ENCODE results near the gene MXI1. TPM values are rescaled to one million over a fixed set of nuclear protein-coding genes. Genes with fewer than 3 reads are reported as not detected.

The MXI1 gene
- total and polyA plus RNA-seq, 2 of the 4 experiments (the other 2 are of a cell fraction) = 7.2 to 11.8 TPM

DNA sequence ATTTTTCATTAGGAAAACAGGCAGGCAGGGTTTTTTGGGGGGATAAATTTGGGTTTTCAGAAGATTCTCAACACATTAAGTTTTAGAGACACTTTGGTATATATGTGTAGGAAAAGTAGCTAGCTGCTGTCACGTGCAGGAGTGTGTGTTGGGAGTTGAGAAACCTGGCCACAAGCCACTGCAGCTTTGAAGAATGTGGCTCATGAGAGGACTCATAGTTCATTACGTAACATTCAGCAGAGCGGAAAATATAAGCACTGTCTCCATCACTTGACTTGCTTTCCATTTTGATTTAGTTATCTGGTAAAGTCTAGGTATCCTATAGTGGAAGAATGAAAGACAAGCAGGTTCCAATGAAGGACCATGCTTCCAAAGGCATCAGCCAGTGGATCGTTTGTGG is 66.1 kb downstream of the MXI1 start:
- no peak overlapping the region for H3K23ac ChIP-seq (ENCODE audit: low read depth, low read length)
- H3K4me1 ChIP-seq (ENCODE audit: control insufficient read depth, insufficient read depth, low read length) = no peaks in the 10 kb centered on the region; the same call in 1 of the 2 replicates
- H3K18ac ChIP-seq (ENCODE audit: low read depth, low read length) = no peak overlapping the region
- H4K5ac ChIP-seq (ENCODE audit: low read depth, low read length) = no peak overlapping the region
- H3K14ac ChIP-seq (replicated peaks; ENCODE audit: low read depth, low read length) = no peak overlapping the region
- H2AK9ac ChIP-seq (replicated peaks; ENCODE audit: low read depth, low read length, poor library complexity) = no peak overlapping the region
- ChIA-PET CTCF (interaction anchor here (0.6 to 1.1 kb wide), 3 partner anchors 12 to 135 kb away, joined by 3 to 4 read pairs (median 3); no protein-coding TSS in a partner anchor), POLR2A (ENCODE audit: unreplicated experiment) (no interaction called here)
- no peak overlapping the region for H2AFZ ChIP-seq (replicated peaks; ENCODE audit: low read length, poor library complexity)
- no peak overlapping the region for H3K4ac ChIP-seq (ENCODE audit: low read depth, low read length)
- in situ Hi-C loops (cut with MboI; ENCODE audit: low sequenced_read_pairs) (loop anchor here (5.0 kb wide), 1 partner anchor 391 kb away; no protein-coding TSS in a partner anchor), dilution Hi-C loops (cut with HindIII; ENCODE audit: low sequenced_read_pairs, unreplicated experiment) (no loop called here), intact Hi-C loops (cut with micrococcal nuclease) (no loop called here)
- no peaks in the 10 kb centered on the region for H4K20me1 ChIP-seq (ENCODE audit: insufficient read depth, low read length)
- no peak overlapping the region for H4K8ac ChIP-seq (ENCODE audit: low read depth in 2 of 2, low read length in 2 of 2)
- no peak overlapping the region for H2BK120ac ChIP-seq (ENCODE audit: low read depth, low read length)
- no peak overlapping the region for H3K56ac ChIP-seq (ENCODE audit: extremely low read depth, insufficient read depth, low read length)
- no peak overlapping the region for H2AK5ac ChIP-seq (ENCODE audit: low read depth, low read length)
- H2BK15ac ChIP-seq (ENCODE audit: low read depth, low read length) = no peak overlapping the region
- H3K4me2 ChIP-seq (ENCODE audit: low read depth, low read length) = no peak overlapping the region
- H3K27ac ChIP-seq (ENCODE audit: insufficient read depth, low read length) = no peak overlapping the region
- ATAC-seq (ENCODE audit: low read depth) = peak; percentile 72
- no peaks in the 10 kb centered on the region for H3K9me3 ChIP-seq (ENCODE audit: control insufficient read depth, insufficient read depth, low read length)
- no peak overlapping the region for H2BK5ac ChIP-seq (ENCODE audit: low read depth, low read length, poor library complexity, severe bottlenecking)
- no peak overlapping the region for H2BK20ac ChIP-seq (ENCODE audit: low read depth, low read length)
- no peaks in the 10 kb centered on the region for H3K36me3 ChIP-seq (ENCODE audit: control insufficient read depth, insufficient read depth, low read length)
- no peaks in the 10 kb centered on the region for H3K9me1 ChIP-seq (ENCODE audit: insufficient read depth, low read length)
- peak; percentile 90 for DNase-seq
- H3K9ac ChIP-seq (ENCODE audit: low read depth, low read length) = no peak overlapping the region
- WGBS, 2 experiments (ENCODE audit: extremely low coverage in 2 of 2, insufficient read length in 1 of 2) = no CpG with 5 or more reads among the region's 4 CpGs
- H3K27me3 ChIP-seq (ENCODE audit: control insufficient read depth, insufficient read depth, low read length) = no peaks in the 10 kb centered on the region
- TF ChIP-seq, protein P1, sequence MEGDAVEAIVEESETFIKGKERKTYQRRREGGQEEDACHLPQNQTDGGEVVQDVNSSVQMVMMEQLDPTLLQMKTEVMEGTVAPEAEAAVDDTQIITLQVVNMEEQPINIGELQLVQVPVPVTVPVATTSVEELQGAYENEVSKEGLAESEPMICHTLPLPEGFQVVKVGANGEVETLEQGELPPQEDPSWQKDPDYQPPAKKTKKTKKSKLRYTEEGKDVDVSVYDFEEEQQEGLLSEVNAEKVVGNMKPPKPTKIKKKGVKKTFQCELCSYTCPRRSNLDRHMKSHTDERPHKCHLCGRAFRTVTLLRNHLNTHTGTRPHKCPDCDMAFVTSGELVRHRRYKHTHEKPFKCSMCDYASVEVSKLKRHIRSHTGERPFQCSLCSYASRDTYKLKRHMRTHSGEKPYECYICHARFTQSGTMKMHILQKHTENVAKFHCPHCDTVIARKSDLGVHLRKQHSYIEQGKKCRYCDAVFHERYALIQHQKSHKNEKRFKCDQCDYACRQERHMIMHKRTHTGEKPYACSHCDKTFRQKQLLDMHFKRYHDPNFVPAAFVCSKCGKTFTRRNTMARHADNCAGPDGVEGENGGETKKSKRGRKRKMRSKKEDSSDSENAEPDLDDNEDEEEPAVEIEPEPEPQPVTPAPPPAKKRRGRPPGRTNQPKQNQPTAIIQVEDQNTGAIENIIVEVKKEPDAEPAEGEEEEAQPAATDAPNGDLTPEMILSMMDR (conservative IDR thresholded peaks at IDR 0.05; ENCODE audit: low read depth, low read length) = no peak
- TF ChIP-seq BHLHE40 (IDR thresholded peaks at IDR 0.05; ENCODE audit: low read depth, low read length) (peak; percentile 96), RAD21 (IDR thresholded peaks at IDR 0.05; ENCODE audit: low read length) (no peak), RFX5 (IDR thresholded peaks at IDR 0.05; ENCODE audit: low read depth, low read length) (0 out of 2 replicates have a peak, but pooled peaks have one; percentile 20), MAFK (IDR thresholded peaks at IDR 0.05; ENCODE audit: low read depth, low read length) (no peak), MXI1 (IDR thresholded peaks at IDR 0.05; ENCODE audit: borderline replicate concordance, low read depth, low read length) (0 out of 2 replicates have a peak, but pooled peaks have one; percentile 20), CHD1 (IDR thresholded peaks at IDR 0.05; ENCODE audit: low read depth, low read length) (no peak), CEBPB (IDR thresholded peaks at IDR 0.05; ENCODE audit: low read depth, low read length) (peak; percentile 93), SMC3 (IDR thresholded peaks at IDR 0.05; ENCODE audit: low read depth, low read length) (no peak), MAZ (IDR thresholded peaks at IDR 0.05; ENCODE audit: borderline replicate concordance, low read depth, low read length) (no peak)
- TF ChIP-seq, protein P2, sequence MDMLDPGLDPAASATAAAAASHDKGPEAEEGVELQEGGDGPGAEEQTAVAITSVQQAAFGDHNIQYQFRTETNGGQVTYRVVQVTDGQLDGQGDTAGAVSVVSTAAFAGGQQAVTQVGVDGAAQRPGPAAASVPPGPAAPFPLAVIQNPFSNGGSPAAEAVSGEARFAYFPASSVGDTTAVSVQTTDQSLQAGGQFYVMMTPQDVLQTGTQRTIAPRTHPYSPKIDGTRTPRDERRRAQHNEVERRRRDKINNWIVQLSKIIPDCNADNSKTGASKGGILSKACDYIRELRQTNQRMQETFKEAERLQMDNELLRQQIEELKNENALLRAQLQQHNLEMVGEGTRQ (IDR thresholded peaks at IDR 0.05; ENCODE audit: low read depth, low read length) = peak; percentile 87
- no peaks in the 10 kb centered on the region for H3K79me1 ChIP-seq (ENCODE audit: low read depth in 1 of 2, low read length in 2 of 2)
- H4K91ac ChIP-seq (ENCODE audit: insufficient read depth, low read depth, low read length) = no peak overlapping the region
- BruUV-seq (replicated peaks) = no TSS peak
- H3K4me3 ChIP-seq (ENCODE audit: insufficient read depth, low read depth, low read length) = no peak overlapping the region
